Activated CD8-positive, alpha-beta T cell treated with anti-CD3 and anti-CD28 coated beads, Interleukin-2, amount 10 ng/mL, durations not matched to agents 7 days and 5 days (primary cell): Measurements from ENCODE around the gene KCNAB1. TPM values are rescaled to one million over a fixed set of nuclear protein-coding genes. Genes with fewer than 3 reads are reported as not detected.
A peak's percentile ranks its signal among the peaks of the same experiment; 100 is the strongest.

ENCODE experiments used
- ATAC-seq: fragments of 150-1000 bp; cut with Tn5 transposase; one replicate; pipeline ENCODE4 v1.10.0; 2021; ENCODE audit warnings: moderate library complexity
- CTCF ChIA-PET: fragments of 350-600 bp; sonication (Branson Sonifier 250); formaldehyde crosslinking; loops from one replicate; lab custom pipeline; 2021; ENCODE audit warnings: antibody characterized with exemption; lab: Charles Lee
- POLR2A ChIA-PET: fragments of 350-600 bp; sonication (Branson Sonifier 250); formaldehyde crosslinking; loops from one replicate; lab custom pipeline; 2021; ENCODE audit warnings: antibody characterized with exemption; lab: Charles Lee
- DNase-seq: peaks from one replicate; pipeline ENCODE4 v3.0.0-alpha.2; 2020
- H3K27ac Mint-ChIP-seq: one replicate; pipeline ENCODE4 v1.8.0; 2021; ENCODE audit warnings: mild to moderate bottlenecking, mixed read lengths
- H3K27me3 Mint-ChIP-seq: one replicate; pipeline ENCODE4 v1.8.0; 2021; ENCODE audit warnings: low read depth, mixed read lengths
- H3K36me3 Mint-ChIP-seq: one replicate; pipeline ENCODE4 v1.8.0; 2021; ENCODE audit warnings: low read depth, mixed read lengths
- H3K4me1 Mint-ChIP-seq: one replicate; pipeline ENCODE4 v1.8.0; 2021; ENCODE audit warnings: low read depth, mixed read lengths
- H3K4me3 Mint-ChIP-seq: one replicate; pipeline ENCODE4 v1.8.0; 2021; ENCODE audit warnings: mild to moderate bottlenecking, mixed read lengths
- H3K9me3 Mint-ChIP-seq: one replicate; pipeline ENCODE4 v1.8.0; 2022; ENCODE audit warnings: mixed read lengths; ENCODE audit not compliant: insufficient read depth
- total RNA-seq, 2 experiments: library from RNA; stranded (reverse); gene quantifications; one replicate each; pipeline ENCODE4 v1.2.3, GENCODE V29; 2021

KCNAB1 gene
- total RNA-seq, 2 experiments from 2014 or later, result 0.08 TPM; not detected in 1

DNA sequence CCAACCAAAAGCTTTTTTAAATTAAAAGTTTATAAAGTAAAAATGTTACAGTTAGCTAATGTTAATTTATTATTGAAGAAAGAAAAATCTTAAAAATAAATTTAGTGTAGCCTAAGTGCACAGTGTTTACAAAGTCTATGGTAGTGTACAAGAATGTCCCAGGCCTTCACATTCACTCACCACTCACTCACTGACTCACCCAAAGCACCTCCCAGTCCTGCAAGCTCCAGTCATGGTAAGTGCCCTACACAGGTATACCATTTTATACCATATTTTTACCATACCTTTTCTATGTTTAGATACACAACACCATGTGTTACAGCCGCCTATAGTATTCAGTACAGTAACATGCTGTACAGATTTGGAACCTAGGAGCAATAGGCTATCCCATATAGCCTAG is 405.4 kb downstream of the KCNAB1 start:
- H3K36me3 Mint-ChIP-seq, result peaks cover 16% of the 10 kb centered on the region
- H3K9me3 Mint-ChIP-seq, result peaks cover 13% of the 10 kb centered on the region
- CTCF ChIA-PET, result interaction anchor here (1.1 to 2.3 kb wide), 4 partner anchors 17 to 143 kb away, joined by 3 to 16 read pairs (median 6); no protein-coding TSS in a partner anchor
- DNase-seq (no peak), ATAC-seq (no peak)
- H3K4me3 Mint-ChIP-seq, result no peak overlapping the region
- H3K27me3 Mint-ChIP-seq, result peaks cover 11% of the 10 kb centered on the region
- POLR2A ChIA-PET, result interaction anchor here (1.0 to 1.8 kb wide), 2 partner anchors 29 to 42 kb away, joined by 3 to 6 read pairs; partner anchors contain the start of gene SSR3
- peaks cover 19% of the 10 kb centered on the region for H3K4me1 Mint-ChIP-seq
- H3K27ac Mint-ChIP-seq, result no peak overlapping the region

GRCh38 chr3:156527060-156527459 is 406.7 kb downstream of the KCNAB1 start:
- Mint-ChIP-seq H3K4me1 (peaks cover 19% of the 10 kb centered on the region), H3K9me3 (peaks cover 13% of the 10 kb centered on the region), H3K36me3 (peaks cover 16% of the 10 kb centered on the region), H3K4me3 (no peak overlapping the region), H3K27ac (no peak overlapping the region), H3K27me3 (peaks cover 6% of the 10 kb centered on the region)
- ATAC-seq, result no peak
- ChIA-PET POLR2A (no interaction called here), CTCF (interaction anchor here (0.5 to 1.0 kb wide), 3 partner anchors 16 to 149 kb away, joined by 3 to 4 read pairs (median 3); no protein-coding TSS in a partner anchor)
- DNase-seq, result no peak

DNA sequence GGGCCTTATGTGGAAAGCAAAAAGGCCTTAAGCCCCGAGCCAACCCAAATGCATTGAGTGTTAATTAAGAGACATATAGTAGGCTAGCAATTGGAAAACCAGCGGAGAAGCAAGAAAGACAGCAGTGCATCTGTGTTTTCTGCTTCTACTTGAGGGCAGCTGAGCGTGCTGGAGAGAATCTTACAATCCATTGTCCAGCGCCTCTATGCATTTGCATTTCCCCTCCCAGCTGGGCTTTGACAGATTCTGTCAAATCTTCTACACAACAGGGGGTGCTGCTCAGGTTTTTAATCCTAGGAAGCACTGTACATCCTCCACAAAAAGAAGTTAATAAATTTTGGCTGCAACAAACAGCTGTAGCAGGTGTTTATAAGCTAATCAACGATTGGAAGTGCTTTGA is 410.6 kb downstream of the KCNAB1 start:
- no peak for ATAC-seq
- DNase-seq, result no peak
- Mint-ChIP-seq H3K4me1 (peaks cover 9% of the 10 kb centered on the region), H3K27me3 (peaks cover 2% of the 10 kb centered on the region), H3K27ac (no peak overlapping the region), H3K9me3 (no peaks in the 10 kb centered on the region), H3K4me3 (no peak overlapping the region), H3K36me3 (no peaks in the 10 kb centered on the region)
- CTCF ChIA-PET, result interaction anchor here (1.4 kb wide), 1 partner anchor 10 kb away, joined by 4 read pairs; no protein-coding TSS in a partner anchor
- POLR2A ChIA-PET, result no interaction called here

GRCh38 chr3:156532730-156533129 is 412.4 kb downstream of the KCNAB1 start:
- no peak overlapping the region for H3K27ac Mint-ChIP-seq
- no peak overlapping the region for H3K4me3 Mint-ChIP-seq
- ATAC-seq (no peak), DNase-seq (no peak)
- peaks cover 2% of the 10 kb centered on the region for H3K27me3 Mint-ChIP-seq
- no peaks in the 10 kb centered on the region for H3K9me3 Mint-ChIP-seq
- peaks cover 3% of the 10 kb centered on the region for H3K36me3 Mint-ChIP-seq
- CTCF ChIA-PET, result no interaction called here
- POLR2A ChIA-PET, result no interaction called here
- H3K4me1 Mint-ChIP-seq, result peaks cover 9% of the 10 kb centered on the region

GRCh38 chr3:156533205-156533604 is 412.8 kb downstream of the KCNAB1 start:
- peaks cover 9% of the 10 kb centered on the region for H3K4me1 Mint-ChIP-seq
- CTCF ChIA-PET, result no interaction called here
- no peak overlapping the region for H3K4me3 Mint-ChIP-seq
- peaks cover 2% of the 10 kb centered on the region for H3K27me3 Mint-ChIP-seq
- no peak overlapping the region for H3K27ac Mint-ChIP-seq
- no peaks in the 10 kb centered on the region for H3K9me3 Mint-ChIP-seq
- POLR2A ChIA-PET, result no interaction called here
- DNase-seq, result no peak
- ATAC-seq, result no peak
- H3K36me3 Mint-ChIP-seq, result peaks cover 4% of the 10 kb centered on the region

GRCh38 chr3:156535162-156535627 is 414.8 kb downstream of the KCNAB1 start:
- Mint-ChIP-seq H3K27ac (peak overlapping the region; percentile 21), H3K4me3 (no peak overlapping the region), H3K36me3 (peaks cover 18% of the 10 kb centered on the region), H3K9me3 (no peaks in the 10 kb centered on the region), H3K27me3 (no peaks in the 10 kb centered on the region), H3K4me1 (peaks cover 9% of the 10 kb centered on the region)
- CTCF ChIA-PET, result interaction anchor here (0.7 to 1.7 kb wide), 4 partner anchors 11 to 166 kb away, joined by 3 to 6 read pairs (median 3); no protein-coding TSS in a partner anchor
- DNase-seq, result no peak
- ATAC-seq, result peak; percentile 30
- POLR2A ChIA-PET, result interaction anchor here (0.6 kb wide), 2 partner anchors 129 to 131 kb away, joined by 3 read pairs; no protein-coding TSS in a partner anchor

GRCh38 chr3:156535798-156536197 is 415.4 kb downstream of the KCNAB1 start:
- Mint-ChIP-seq H3K9me3 (no peaks in the 10 kb centered on the region), H3K4me1 (peaks cover 9% of the 10 kb centered on the region), H3K36me3 (peaks cover 18% of the 10 kb centered on the region), H3K27ac (no peak overlapping the region), H3K27me3 (no peaks in the 10 kb centered on the region), H3K4me3 (no peak overlapping the region)
- no peak for ATAC-seq
- DNase-seq, result no peak
- POLR2A ChIA-PET, result interaction anchor here (0.6 kb wide), 2 partner anchors 80 to 129 kb away, joined by 3 read pairs; no protein-coding TSS in a partner anchor
- CTCF ChIA-PET, result interaction anchor here (0.7 to 1.7 kb wide), 4 partner anchors 12 to 166 kb away, joined by 3 to 6 read pairs (median 3); no protein-coding TSS in a partner anchor

- ATAC-seq (no peak), DNase-seq (no peak)
- POLR2A ChIA-PET, result interaction anchor here (0.6 kb wide), 1 partner anchor 79 kb away, joined by 3 read pairs; no protein-coding TSS in a partner anchor
- Mint-ChIP-seq H3K36me3 (peaks cover 22% of the 10 kb centered on the region), H3K27ac (no peak overlapping the region), H3K4me3 (no peak overlapping the region), H3K4me1 (peaks cover 9% of the 10 kb centered on the region), H3K27me3 (no peaks in the 10 kb centered on the region), H3K9me3 (no peaks in the 10 kb centered on the region)
- CTCF ChIA-PET, result interaction anchor here (1.0 to 1.3 kb wide), 2 partner anchors 29 to 599 kb away, joined by 3 read pairs; no protein-coding TSS in a partner anchor
Measured at GRCh38 chr3:156536524-156537316, 416.3 kb downstream of the KCNAB1 start.

DNA sequence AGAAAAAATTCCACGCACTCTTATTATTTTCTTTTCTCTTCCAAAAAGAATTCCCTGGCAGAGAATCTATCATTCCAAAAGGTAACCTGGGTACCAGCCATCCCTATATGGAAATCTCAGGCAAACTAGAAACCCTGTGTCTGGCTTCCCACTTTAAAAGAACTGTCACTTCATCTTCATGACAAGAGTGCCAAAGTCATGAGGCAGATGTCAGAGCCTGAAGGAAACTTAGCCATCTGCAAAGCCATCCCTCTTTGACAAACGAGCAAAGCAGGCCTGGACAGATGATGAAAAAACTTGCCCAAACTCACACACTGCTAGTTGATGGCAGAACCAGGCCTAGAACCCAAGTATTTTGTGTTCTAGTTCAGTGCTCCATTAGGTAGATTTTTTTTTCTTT is 418.7 kb downstream of the KCNAB1 start:
- Mint-ChIP-seq H3K4me1 (peaks cover 11% of the 10 kb centered on the region), H3K27ac (no peak overlapping the region), H3K27me3 (no peaks in the 10 kb centered on the region), H3K36me3 (peaks cover 37% of the 10 kb centered on the region), H3K9me3 (no peaks in the 10 kb centered on the region), H3K4me3 (no peak overlapping the region)
- DNase-seq (no peak), ATAC-seq (no peak)
- POLR2A ChIA-PET, result no interaction called here
- CTCF ChIA-PET, result interaction anchor here (2.5 kb wide), 1 partner anchor 387 kb away, joined by 7 read pairs; no protein-coding TSS in a partner anchor

- no peak overlapping the region for H3K27ac Mint-ChIP-seq
- H3K36me3 Mint-ChIP-seq, result peaks cover 39% of the 10 kb centered on the region
- no peaks in the 10 kb centered on the region for H3K9me3 Mint-ChIP-seq
- no peak overlapping the region for H3K4me3 Mint-ChIP-seq
- ATAC-seq (no peak), DNase-seq (no peak)
- POLR2A ChIA-PET, result no interaction called here
- H3K4me1 Mint-ChIP-seq, result peaks cover 13% of the 10 kb centered on the region
- no peaks in the 10 kb centered on the region for H3K27me3 Mint-ChIP-seq
- CTCF ChIA-PET, result interaction anchor here (1.9 to 3.3 kb wide), 4 partner anchors 9 to 388 kb away, joined by 5 to 24 read pairs (median 10); partner anchors contain the start of gene SSR3
Measured at GRCh38 chr3:156539802-156540201, 419.4 kb downstream of the KCNAB1 start.

DNA sequence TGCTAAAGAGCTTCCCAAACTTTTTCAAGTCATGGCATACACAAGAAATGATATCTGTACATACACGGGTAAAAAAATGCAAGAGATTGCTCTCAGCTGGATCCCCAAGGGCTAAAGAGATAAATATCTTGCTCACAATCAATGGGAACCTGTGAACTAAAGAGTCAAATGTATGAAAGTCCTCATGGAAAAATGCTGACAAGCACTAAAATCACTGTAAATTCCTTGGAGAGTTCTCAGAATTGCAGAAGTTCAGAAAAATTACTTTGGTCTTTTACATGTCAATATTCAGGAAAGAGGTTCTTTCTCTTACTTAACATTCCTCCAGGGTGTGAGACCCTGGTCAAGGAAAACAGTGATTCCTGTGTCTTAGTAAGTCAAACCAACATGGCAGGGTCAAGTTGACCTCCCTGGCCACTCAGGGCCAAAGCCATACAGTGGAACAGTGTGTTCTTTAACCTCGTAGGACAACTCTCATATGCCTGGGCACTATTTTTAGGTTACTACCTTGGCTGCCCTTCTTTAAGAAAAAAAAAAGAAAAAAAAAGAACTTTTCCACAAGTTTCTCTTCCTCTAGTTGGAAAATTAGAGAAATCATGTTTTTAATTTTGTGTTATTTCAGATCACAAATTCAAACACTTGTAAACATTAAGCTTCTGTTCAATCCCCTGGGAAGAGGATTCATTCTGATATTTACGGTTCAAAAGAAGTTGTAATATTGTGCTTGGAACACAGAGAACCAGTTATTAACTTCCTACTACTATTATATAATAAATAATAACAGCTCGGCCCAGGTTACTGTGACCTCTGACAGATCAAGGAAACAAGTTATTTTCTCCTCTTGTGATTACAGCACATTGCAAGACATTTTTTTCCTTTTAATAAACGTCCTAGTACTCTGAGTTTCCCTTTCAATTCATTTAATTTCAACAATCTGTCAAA is 422.0 kb downstream of the KCNAB1 start:
- Mint-ChIP-seq H3K36me3 (peaks cover 56% of the 10 kb centered on the region), H3K27me3 (no peaks in the 10 kb centered on the region), H3K27ac (peak overlapping the region; percentile 3), H3K9me3 (no peaks in the 10 kb centered on the region), H3K4me3 (no peak overlapping the region), H3K4me1 (peaks cover 19% of the 10 kb centered on the region)
- CTCF ChIA-PET, result interaction anchor here (1.2 to 4.0 kb wide), 10 partner anchors 9 to 595 kb away, joined by 4 to 24 read pairs (median 8); partner anchors contain the start of genes SSR3 and TIPARP
- no peak for ATAC-seq
- no peak for DNase-seq
- POLR2A ChIA-PET, result interaction anchor here (0.7 kb wide), 1 partner anchor 68 kb away, joined by 3 read pairs; no protein-coding TSS in a partner anchor
